Skeletal muscle cell (primary cell): Measurements from ENCODE around the gene CCDC38.

Source experiments
- DNase-seq: peaks from one replicate; pipeline ENCODE4 v3.0.0-alpha.2; 2010; ENCODE audit warnings: low read depth
- H3K4me3 ChIP-seq: 2 replicates; pipeline ENCODE4 v1.5.1; 2011; ENCODE audit warnings: low read depth, mild to moderate bottlenecking, control low read depth, low read length, moderate library complexity

The CCDC38 gene

DNA sequence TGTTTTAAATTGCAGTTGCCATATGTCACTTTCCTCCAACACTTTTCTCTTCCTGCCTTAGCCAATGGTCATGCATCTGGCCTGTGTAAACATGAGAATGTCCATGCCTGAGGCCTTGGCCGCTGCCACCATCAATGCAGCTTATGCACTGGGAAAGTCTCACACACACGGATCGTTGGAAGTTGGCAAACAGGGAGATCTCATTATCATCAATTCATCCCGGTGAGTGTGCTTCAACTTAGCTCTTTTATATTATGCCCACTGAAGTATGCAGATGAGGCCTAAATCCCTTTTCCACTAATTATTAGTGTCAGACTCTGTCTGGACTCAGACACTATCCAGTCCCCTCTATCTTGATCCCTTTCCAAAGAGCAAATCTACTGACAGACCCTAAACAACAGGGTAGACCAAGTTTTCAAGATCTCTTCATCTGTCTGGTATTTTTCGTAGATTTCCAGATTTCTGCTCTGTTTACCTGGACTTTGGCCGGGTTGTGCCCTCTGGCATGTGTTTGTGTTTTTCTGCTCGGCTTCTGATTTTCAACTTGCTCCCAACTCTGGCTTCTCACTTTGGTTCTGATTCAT lies 24.0 kb upstream of the CCDC38 start:
- DNase-seq, result no peak
- no peak overlapping the region for H3K4me3 ChIP-seq

DNA sequence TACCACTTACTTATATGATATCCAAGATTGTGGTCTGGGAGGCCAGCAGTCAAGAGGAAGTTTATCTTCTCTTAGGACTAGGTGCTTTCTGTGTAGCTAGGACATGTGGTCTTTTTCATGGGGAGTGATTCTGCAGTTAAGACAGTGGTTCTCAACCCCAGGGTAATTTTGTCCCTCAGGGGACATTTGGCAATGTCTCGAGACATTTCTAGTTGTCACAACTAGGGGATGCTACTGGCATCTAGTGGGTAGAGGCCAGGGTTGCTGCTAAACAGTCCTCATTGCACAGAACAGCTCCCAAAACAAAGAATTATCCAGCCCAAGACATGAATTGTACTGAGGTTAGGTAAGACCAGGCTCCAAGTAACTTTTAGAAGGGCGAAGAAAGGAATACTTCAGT lies 20.7 kb upstream of the CCDC38 start:
- no peak for DNase-seq
- H3K4me3 ChIP-seq, result no peak overlapping the region

DNA sequence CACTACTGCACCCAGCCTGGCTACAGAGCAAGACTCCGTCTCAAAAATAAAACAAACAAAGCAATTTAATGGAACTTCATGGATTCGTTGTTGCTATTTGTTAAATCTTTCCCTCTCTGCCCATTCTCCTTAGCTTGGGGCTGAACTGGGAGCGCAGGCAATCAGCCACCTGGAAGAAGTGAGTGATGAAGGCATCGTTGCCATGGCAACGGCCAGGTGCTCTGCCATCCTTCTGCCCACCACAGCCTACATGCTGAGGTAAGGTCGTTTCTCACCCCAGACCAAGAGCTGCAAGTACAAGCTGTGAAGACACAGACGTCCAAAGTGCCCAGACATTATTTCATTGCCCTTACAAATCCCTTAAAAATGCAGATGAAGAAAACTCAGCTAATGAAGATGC lies 19.8 kb upstream of the CCDC38 start:
- DNase-seq, result no peak
- no peak overlapping the region for H3K4me3 ChIP-seq

DNA sequence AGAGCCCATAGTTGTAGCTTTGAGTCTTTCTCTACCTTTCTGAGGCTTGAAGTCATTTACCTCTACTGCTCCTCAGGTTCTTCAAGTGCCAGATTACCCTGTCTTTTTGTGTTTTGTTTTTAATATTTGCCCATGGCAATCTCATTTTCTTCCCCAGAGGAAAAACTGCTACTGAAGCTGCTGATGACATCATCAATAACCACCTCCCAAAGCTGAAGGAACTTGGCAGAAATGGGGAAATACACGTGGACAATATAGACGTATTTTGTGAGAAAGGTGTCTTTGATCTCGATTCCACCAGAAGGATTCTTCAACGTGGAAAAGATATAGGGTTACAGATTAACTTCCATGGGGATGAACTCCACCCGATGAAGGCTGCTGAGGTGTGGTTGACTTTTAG lies 17.8 kb upstream of the CCDC38 start:
- no peak for DNase-seq
- no peak overlapping the region for H3K4me3 ChIP-seq

- DNase-seq, result no peak
- H3K4me3 ChIP-seq, result no peak overlapping the region
These were observed 16.7 kb upstream of the CCDC38 start for GRCh38 chr12:95959107-95959506.

- H3K4me3 ChIP-seq, result no peak overlapping the region
- DNase-seq, result no peak
These were observed 14.2 kb upstream of the CCDC38 start for GRCh38 chr12:95956557-95957145.

- H3K4me3 ChIP-seq, result no peak overlapping the region
- no peak for DNase-seq
These were observed 13.2 kb upstream of the CCDC38 start for GRCh38 chr12:95955549-95956159.

GRCh38 chr12:95953000-95953399 lies 10.6 kb upstream of the CCDC38 start:
- no peak overlapping the region for H3K4me3 ChIP-seq
- DNase-seq, result no peak

DNA sequence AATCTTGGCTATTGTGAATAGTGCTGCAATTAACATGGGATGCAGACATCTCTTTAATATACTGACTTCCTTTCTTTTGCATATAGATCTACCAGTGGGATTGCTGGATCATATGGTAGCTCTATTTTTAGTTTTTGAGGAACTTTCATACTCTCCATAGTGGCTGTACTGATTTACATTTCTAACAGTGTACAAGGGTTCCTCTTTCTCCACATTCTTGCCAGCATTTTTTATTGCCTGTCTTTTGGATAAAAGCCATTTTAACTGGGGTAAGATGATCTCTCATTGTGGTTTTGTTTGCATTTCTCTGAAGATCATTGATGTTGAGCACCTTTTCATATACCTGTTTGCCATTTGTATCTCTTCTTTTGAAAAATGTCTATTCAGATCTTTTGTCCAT lies 9.1 kb upstream of the CCDC38 start:
- no peak overlapping the region for H3K4me3 ChIP-seq
- no peak for DNase-seq

GRCh38 chr12:95949477-95950206 lies 7.2 kb upstream of the CCDC38 start:
- no peak overlapping the region for H3K4me3 ChIP-seq
- no peak for DNase-seq

DNA sequence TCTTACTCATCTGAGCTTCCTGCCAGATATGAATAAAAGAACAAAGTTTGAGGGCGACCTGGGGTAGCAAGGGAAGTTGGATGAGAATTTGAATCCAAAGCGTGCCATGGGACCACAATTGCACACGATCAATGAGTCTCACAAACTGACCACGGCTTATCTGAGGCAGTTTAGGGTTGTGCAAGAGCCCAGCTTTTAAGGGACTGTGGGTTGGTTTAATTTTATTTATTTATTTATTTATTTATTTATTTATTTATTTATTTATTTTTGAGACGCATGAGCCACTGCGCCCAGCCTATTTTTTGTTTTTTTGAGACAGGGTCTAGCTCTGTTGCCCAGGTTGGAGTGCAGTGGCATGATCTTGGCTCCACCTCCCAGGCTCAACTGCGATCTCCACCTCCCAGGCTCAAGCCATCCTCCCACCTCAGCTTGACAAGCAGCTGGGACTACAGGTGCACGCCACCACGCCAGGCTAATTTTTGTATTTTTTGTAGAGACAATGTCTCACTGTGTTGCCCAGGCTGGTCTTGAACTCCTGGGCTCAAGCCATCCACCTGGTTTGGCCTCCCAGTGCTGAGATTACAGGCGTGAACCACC lies 1.8 kb upstream of the CCDC38 start:
- no peak for DNase-seq
- H3K4me3 ChIP-seq, result no peak overlapping the region

- peak within 1 kb of the TSS; percentile 66 for H3K4me3 ChIP-seq
- no peak for DNase-seq
These were observed 972 bp upstream of the CCDC38 start, which contains the start of gene AMDHD1 for GRCh38 chr12:95943330-95943842. Gene AMDHD1, plus strand, starts transcription at chr12:95943331. Its CDS starts 68 bp downstream, at chr12:95943399.

GRCh38 chr12:95942101-95942523 lies 302 bp downstream of the CCDC38 start:
- no peak for DNase-seq
- H3K4me3 ChIP-seq, result peak overlapping the region; percentile 66

DNA sequence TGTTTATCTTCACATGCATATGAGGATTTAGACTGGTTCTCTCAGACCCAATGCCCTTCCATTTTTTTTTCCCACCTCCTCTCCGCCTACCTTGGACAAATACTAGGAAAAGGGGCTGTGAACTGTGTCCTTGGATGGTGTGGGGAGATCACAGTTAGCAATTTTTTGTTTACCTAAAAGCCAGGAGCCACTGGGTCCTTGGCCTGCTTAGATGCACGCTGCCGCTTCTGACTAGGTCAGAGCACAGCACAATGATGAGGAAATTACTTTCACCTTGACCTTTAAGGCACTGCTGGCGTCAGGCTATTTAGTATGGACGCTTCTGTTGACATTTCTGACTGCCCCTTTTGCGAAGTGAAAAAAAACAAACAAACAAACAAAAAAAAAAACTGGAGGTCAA lies 1.9 kb downstream of the CCDC38 start:
- no peak overlapping the region for H3K4me3 ChIP-seq
- no peak for DNase-seq

DNA sequence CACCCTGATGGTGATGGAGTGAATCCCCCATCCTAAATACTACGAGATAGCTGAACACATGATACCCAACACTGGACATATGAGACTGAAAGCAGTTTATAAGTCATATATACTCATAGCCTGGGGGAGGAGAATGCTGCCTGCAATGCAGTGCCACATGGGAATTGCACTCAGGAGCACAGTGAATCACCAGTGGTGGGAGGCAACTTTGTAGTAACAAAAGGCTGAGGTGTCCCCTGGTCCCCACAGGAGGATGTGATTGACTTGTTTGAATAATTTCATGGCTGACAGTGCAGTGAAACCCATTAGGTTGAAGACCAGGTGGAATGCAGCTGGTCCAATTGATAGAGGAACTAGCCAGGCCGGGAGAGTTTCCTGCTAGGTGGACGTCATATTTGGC lies 20.2 kb downstream of the CCDC38 start:
- peak; percentile 66 for DNase-seq
- no peak overlapping the region for H3K4me3 ChIP-seq

- no peak for DNase-seq
- H3K4me3 ChIP-seq, result no peak overlapping the region
These were observed 23.3 kb downstream of the CCDC38 start for GRCh38 chr12:95919110-95919509.

DNA sequence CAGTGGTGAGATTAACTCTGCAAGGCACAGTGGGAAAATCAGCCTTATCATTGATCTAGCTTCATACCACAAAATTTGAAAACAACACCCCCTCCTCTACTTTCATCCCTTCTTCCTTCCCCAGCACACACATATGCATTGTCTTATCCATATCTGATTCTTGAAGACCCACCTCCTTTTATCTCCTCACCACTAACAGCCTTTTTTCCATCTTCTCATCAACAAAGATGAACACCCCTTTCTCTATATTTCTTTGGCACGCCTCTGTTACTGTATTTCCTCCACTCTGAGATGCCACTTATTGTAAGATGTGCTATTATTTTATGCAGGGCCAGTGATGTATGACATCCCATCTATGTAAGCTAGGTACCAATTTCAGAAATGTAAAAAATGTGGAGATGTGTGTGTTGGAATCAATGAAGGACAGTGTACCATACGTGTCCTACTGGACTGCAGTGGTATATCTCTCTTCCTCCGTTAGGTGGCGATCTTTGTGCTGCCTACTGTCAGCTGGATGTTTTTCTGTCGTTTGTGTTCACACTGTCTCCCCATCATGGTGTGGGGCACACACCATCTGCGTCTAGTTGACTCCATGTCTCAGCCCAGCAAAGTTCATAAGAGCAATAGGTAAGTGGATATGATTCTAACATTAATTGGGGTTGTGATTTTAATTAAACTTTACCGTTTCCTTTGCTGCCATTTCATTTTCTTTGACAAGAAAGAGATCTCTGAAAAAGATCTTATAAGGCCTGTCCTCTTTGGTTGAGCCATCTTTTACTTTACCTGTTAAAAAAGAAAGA lies 24.0 kb downstream of the CCDC38 start:
- peak; percentile 13 for DNase-seq

DNA sequence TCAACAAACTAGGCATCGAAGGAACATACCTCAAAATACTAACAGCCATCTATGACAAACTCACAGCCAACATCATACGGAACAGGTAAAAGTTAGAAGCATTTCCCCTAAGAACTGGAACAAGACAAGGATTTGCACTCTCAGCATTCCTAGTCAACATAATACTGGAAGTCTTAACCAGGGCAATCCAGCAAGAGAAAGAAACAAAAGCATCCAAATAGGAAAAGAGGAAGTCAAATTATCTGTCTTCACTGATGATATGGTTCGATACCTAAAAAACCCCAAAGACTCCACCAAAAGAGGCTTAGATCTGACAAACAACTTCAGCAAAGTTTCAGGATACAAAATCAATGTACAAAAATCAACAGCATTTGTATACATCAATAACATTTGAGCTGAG lies 32.5 kb downstream of the CCDC38 start:
- H3K4me3 ChIP-seq, result no peak overlapping the region
- no peak for DNase-seq

More for the DNA sequence above, 24.0 kb downstream of the CCDC38 start:
- no peak overlapping the region for H3K4me3 ChIP-seq

DNA sequence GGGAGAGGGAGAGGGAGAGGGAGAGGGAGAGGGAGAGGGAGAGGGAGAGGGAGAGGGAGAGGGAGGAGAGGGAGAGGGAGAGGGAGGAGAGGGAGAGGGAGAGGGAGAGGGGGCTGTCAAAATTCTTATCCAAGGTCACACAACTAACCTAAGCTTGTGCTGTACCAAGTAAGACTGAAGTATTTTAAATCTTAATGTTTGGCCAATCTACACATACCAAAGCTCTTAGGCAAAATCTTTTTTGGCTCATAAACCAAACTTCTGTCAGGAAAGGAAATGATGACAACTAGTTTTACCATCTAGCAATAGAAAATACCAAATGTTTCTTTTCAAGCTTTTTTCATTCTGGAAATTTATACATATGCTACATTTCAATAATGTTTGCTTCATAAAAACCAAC lies 33.8 kb downstream of the CCDC38 start:
- peak; percentile 23 for DNase-seq
- no peak overlapping the region for H3K4me3 ChIP-seq
